Neutrophil (primary cell): ENCODE data around the gene NAPG.
A peak's percentile ranks its signal among the peaks of the same experiment; 100 is the strongest.
"Not testable (repeated sequence)": the region's sequence is repeated elsewhere in the genome, so short reads cannot be mapped to it uniquely, and the experiment has no call there.

ENCODE experiments used
- H3K27ac ChIP-seq: fragments of 200-600 bp; sonication (generic); 2 replicates; pipeline ENCODE4 v1.5.1; 2016; ENCODE audit warnings: mild to moderate bottlenecking, moderate library complexity
- H3K27me3 ChIP-seq: fragments of 200-600 bp; sonication (generic); 2 replicates; pipeline ENCODE4 v1.6.0; 2016; ENCODE audit warnings: mild to moderate bottlenecking
- H3K36me3 ChIP-seq: fragments of 200-600 bp; sonication (generic); 2 replicates; pipeline ENCODE4 v1.5.1; 2017
- H3K4me1 ChIP-seq, 2 experiments: fragments of 200-600 bp in 1 of 2; sonication (generic) in 1 of 2; 1 replicate in 1 of 2; 2 replicates in 1 of 2; pipeline versions ENCODE4 v1.5.1 to v1.6.1; 2013 to 2016; ENCODE audit warnings: low read depth in 1 of 2, low read length in 1 of 2, mild to moderate bottlenecking in 1 of 2, moderate library complexity in 1 of 2; ENCODE audit not compliant: control insufficient read depth in 1 of 2, insufficient read depth in 1 of 2
- H3K4me3 ChIP-seq, 2 experiments: fragments of 200-600 bp in 1 of 2; sonication (generic) in 1 of 2; 1 replicate in 1 of 2; 2 replicates in 1 of 2; pipeline ENCODE4 v1.5.1; 2013 to 2016; ENCODE audit warnings: low read depth in 1 of 2, low read length in 1 of 2, mild to moderate bottlenecking in 1 of 2, moderate library complexity in 1 of 2
- H3K9me3 ChIP-seq: fragments of 200-600 bp; sonication (generic); 2 replicates; pipeline ENCODE4 v1.5.1; 2016
- TF ChIP-seq, protein P1 (sequence below): fragments of 200-600 bp; sonication (generic); IDR thresholded peaks from 2 replicates; pipeline ENCODE4 v1.5.1; 2016; ENCODE audit warnings: antibody characterized with exemption

NAPG gene

GRCh38 chr18:10591896-10592295 is 66.1 kb downstream of the NAPG start:
- Histone ChIP-seq H3K4me1 (peaks cover 45 to 47% of the 10 kb centered on the region in 2 experiments), H3K27ac (peak overlapping the region; percentile 86), H3K4me3 (peak overlapping the region in 1 of 2 experiments; percentile 44), H3K36me3 (no peaks in the 10 kb centered on the region), H3K27me3 (no peaks in the 10 kb centered on the region), H3K9me3 (no peaks in the 10 kb centered on the region)
- TF ChIP-seq, protein P1, sequence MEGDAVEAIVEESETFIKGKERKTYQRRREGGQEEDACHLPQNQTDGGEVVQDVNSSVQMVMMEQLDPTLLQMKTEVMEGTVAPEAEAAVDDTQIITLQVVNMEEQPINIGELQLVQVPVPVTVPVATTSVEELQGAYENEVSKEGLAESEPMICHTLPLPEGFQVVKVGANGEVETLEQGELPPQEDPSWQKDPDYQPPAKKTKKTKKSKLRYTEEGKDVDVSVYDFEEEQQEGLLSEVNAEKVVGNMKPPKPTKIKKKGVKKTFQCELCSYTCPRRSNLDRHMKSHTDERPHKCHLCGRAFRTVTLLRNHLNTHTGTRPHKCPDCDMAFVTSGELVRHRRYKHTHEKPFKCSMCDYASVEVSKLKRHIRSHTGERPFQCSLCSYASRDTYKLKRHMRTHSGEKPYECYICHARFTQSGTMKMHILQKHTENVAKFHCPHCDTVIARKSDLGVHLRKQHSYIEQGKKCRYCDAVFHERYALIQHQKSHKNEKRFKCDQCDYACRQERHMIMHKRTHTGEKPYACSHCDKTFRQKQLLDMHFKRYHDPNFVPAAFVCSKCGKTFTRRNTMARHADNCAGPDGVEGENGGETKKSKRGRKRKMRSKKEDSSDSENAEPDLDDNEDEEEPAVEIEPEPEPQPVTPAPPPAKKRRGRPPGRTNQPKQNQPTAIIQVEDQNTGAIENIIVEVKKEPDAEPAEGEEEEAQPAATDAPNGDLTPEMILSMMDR = no peak

DNA sequence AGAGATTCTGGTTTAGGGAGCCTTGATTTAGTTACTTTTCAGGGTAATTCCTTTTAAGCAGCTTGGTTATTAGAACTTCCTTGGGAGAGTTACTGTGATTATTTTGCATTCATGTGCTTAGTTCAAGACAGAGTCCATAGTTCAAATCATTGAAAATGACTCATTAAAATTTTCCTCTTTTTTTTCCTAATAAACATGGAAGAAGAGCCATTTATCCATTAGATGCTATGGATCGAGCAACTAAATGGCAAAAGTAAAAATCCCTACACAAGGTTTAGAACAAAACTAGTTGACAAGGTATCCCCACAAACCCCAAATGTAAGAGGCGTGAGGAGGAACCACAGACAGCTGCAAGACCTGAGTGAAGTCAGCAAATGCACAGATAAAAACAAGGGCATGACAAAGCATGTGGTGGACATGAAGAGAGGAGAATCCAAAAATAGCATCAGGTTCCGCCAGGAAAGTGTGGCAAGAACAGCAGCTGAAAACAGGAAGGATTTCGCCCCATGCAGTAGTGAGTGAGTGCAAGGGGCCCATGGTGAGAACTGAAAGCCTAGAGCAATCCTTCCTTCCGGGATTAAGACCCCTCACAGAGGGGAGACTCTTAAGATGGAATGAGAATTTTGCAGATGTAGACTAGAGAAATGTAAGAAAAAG is 67.7 kb downstream of the NAPG start:
- not testable (repeated sequence) for H3K9me3 ChIP-seq, H3K27me3 ChIP-seq, H3K36me3 ChIP-seq
- Histone ChIP-seq H3K4me3 (peak overlapping the region; percentile 42 to 44), H3K27ac (peak overlapping the region; percentile 86), H3K4me1 (peaks cover 45 to 47% of the 10 kb centered on the region in 2 experiments)

DNA sequence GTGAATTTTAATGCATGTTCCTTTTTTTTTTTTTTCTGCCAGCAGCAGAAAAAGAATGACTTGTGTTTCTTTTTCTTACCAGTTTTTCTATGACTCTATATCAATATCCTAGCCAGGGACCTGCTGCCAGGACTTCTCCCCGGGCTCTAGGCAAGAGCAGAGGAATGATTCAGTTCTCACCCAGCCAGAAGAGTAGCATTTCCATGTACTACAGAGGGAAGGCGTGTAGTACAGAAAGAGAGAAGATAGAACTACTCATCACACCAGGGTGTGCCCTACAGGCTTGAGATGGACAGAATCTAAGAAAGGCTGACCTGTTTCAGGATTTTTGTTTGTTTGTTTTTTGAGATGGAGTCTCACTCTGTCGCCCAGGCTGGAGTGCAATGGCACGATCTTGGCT is 70.1 kb downstream of the NAPG start:
- H3K27ac ChIP-seq, H3K27me3 ChIP-seq: not testable (repeated sequence)
- H3K4me1 ChIP-seq = peaks cover 41 to 47% of the 10 kb centered on the region in 2 experiments

DNA sequence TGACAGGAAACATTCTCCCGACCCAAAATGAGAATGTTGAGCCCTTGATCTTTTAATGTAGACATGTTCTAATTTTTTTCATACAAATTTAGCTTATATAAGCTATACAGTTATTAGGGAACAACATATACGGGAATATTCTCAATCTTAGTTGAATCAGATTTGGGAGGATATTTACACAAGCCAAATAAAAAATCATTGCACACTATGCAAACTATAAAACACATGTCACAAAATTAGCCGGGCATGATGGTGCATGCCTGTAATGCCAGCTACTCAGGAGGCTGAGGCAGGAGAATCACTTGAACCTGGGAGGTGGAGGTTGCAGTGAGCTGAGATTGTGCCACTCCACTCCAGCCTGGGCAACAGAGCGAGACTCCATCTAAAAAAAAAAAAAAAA is 71.9 kb downstream of the NAPG start:
- not testable (repeated sequence) for H3K27me3 ChIP-seq, H3K36me3 ChIP-seq, H3K9me3 ChIP-seq, H3K4me3 ChIP-seq, H3K27ac ChIP-seq
- peaks cover 24 to 29% of the 10 kb centered on the region in 2 experiments for H3K4me1 ChIP-seq

More for the DNA sequence above, 70.1 kb downstream of the NAPG start:
- H3K9me3 ChIP-seq, H3K4me3 ChIP-seq, H3K36me3 ChIP-seq: not testable (repeated sequence)

DNA sequence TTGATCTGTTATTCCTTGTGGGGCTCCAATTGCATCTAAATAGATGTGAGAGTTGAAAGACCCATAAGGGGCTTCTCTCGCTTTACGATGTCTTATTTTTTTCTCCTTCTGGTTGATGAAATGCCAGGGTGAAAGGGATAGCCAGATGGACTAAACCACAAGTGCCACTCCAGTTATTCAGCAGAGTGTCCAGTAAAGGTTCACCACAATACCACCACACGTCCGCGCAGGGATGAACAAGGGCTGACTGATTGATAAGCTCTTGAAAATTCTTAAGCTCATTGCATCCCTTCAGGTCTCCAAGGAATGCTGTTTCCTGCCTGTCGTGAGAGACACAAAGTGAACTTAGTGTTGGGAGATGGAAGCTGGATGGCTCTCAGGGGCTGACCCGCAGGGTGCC is 74.9 kb downstream of the NAPG start:
- not testable (repeated sequence) for H3K4me3 ChIP-seq, H3K27me3 ChIP-seq, H3K4me1 ChIP-seq, H3K9me3 ChIP-seq, H3K36me3 ChIP-seq, H3K27ac ChIP-seq
